A549 (cell line): ENCODE results near the gene TYMS.

ENCODE experiments used
- BHLHE40 ChIP-seq: IDR thresholded peaks from 2 replicates; pipeline ENCODE4 v1.6.1; 2012; ENCODE audit warnings: low read depth, low read length, inconsistent platforms
- CEBPB ChIP-seq, 2 experiments: fragments of >200 bp in 1 of 2; sonication (Bioruptor Twin) in 1 of 2; formaldehyde crosslinking in 1 of 2; IDR thresholded peaks; 2 replicates each; pipeline ENCODE4 v1.6.1; 2012 to 2016
- CHD2 ChIP-seq: fragments of 150-350 bp; IDR thresholded peaks from 2 replicates; pipeline ENCODE4 v1.6.1; 2014; ENCODE audit warnings: low read length; ENCODE audit not compliant: partially characterized antibody
- EP300 ChIP-seq, 2 experiments: fragments of >200 bp; sonication (Bioruptor Twin); formaldehyde crosslinking; IDR thresholded peaks; 2 replicates in 1 of 2; 3 replicates in 1 of 2; pipeline ENCODE4 v1.6.1; 2016 to 2017
- ESRRA ChIP-seq: fragments of 150-350 bp; IDR thresholded peaks from 2 replicates; pipeline ENCODE4 v1.6.1; 2014; ENCODE audit warnings: mild to moderate bottlenecking, low read length, borderline replicate concordance
- TF ChIP-seq, protein P1 (sequence below): fragments of >200 bp; sonication (Bioruptor Twin); formaldehyde crosslinking; IDR thresholded peaks from 3 replicates; pipeline ENCODE4 v1.5.1; 2016

DNA sequence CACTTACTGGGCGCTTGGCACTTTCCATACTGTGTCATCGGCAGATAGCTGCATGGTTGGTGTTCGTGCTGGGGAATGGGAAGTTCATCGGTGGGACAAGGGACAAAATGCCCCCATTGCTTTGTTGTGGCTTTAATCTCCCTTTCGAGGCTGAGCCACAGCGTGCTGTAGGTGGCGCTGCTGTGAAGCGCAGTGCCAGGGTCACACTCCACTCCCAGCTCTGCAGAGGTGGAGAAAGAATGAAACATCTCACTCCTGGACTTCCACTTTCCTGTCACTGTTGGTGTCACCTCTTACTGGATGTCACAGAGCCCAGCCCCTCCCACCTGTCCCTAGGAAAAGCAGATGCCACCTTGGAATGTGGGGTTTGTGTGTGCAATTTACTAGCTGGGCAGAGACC lies 8.7 kb downstream of the TYMS start:
- no peak for TF ChIP-seq CEBPB (IDR thresholded peaks at IDR 0.05)
- no peak for TF ChIP-seq BHLHE40
- TF ChIP-seq EP300 (IDR thresholded peaks at IDR 0.05) = no peak
- TF ChIP-seq, protein P1, sequence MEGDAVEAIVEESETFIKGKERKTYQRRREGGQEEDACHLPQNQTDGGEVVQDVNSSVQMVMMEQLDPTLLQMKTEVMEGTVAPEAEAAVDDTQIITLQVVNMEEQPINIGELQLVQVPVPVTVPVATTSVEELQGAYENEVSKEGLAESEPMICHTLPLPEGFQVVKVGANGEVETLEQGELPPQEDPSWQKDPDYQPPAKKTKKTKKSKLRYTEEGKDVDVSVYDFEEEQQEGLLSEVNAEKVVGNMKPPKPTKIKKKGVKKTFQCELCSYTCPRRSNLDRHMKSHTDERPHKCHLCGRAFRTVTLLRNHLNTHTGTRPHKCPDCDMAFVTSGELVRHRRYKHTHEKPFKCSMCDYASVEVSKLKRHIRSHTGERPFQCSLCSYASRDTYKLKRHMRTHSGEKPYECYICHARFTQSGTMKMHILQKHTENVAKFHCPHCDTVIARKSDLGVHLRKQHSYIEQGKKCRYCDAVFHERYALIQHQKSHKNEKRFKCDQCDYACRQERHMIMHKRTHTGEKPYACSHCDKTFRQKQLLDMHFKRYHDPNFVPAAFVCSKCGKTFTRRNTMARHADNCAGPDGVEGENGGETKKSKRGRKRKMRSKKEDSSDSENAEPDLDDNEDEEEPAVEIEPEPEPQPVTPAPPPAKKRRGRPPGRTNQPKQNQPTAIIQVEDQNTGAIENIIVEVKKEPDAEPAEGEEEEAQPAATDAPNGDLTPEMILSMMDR = no peak
- no peak for TF ChIP-seq CHD2
- TF ChIP-seq ESRRA = no peak
